Stimulated activated CD4-positive, alpha-beta T cell treated with anti-CD3 and anti-CD28 coated beads, Interleukin-15, amount 100 ng/mL, for 24 hours (primary cell): ENCODE data around the gene COG5.

ENCODE experiments used
- DNase-seq: peaks from one replicate; pipeline ENCODE4 v3.0.0-alpha.2; 2020

Gene COG5

DNA sequence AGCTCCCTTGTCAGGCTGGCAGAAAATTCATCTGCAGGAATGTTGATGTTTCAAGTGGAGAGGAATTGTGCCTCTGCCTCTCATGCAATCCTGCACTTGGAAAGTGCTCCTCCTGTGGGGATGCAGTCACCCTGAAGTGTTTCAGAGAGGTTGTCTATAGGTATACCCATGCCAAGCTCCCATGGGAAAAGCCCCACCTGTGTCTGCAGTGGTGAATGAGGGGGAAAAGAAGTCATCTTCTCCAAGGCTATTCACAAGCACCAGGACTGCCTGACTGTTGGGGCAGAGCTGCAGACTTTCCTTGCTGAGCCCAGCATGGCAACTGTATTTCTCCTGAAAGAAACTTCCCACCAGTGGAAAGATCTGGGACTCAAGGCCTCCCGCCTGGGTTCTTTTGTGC is 58.4 kb downstream of the COG5 start:
- no peak for DNase-seq

DNA sequence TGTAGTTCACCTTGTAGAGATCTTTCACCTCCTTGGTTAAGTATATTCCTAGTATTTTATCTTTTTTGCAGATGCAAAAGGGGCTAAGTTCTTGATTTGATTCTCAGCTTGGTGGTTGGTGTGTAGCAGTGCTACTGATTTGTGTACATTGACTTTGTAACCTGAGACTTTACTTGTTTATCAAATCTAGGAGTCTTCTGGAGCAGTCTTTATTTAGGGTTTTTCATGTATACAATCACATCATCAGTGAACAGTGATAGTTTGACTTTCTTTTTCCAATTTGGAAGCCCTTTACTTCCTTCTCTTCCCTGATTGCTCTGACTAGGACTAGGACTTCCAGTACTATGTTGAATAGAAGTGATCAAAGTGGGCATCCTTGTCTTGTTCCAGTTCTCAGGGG is 60.0 kb downstream of the COG5 start:
- DNase-seq = no peak

DNA sequence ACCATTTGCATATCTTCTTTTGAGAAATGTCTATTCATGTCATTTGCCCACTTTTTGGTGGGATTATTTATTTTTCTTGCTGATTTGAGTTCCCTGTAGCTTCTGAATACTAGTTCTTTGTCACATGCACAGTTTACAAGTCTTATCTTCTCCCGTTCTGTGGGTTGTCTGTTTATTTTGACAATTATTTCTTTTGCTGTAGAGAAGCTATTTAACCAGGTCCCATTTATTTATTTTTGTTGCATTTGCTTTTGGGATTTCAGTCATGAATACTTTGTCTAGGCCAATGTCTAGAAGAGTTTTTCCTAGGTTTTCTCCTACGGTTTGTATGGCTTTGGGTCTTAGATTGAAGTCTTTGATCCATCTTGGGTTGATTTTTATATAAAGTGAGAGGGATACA is 60.9 kb downstream of the COG5 start:
- DNase-seq = no peak

DNA sequence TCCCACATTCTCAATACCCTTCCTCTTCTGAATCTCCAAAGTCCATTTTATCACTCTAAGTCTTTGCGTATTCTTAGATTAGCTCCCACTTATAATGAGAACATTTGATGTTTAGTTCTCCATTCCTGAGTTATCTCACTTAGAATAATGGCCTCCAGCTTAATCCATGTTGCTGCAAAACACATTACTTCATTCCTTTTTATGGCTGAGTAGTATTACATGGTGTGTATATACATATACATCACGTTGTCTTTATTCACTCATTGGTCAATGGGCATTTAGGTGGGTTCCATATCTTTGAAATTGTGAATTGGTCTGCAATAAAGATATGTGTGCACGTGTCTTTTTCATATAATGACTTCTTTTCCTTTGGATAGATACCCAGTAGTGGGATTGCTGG is 61.6 kb downstream of the COG5 start:
- DNase-seq = no peak

DNA sequence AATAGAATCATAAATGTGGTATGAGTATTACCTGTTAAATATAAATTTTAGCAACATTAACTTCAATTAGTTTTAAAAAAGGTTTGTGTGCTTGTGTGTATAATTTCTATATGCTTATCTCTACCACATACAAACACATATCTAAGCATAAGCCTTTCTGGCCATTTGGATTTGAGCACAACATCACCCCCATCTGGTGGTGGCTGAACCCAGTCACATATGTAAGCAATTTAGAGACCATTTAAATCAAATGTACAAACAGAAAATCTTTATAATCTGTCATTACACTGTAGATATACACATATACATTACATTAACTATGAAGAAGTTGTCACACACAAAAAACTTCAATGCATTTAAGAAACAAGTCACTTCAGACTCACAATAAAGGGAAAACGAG is 62.1 kb downstream of the COG5 start:
- DNase-seq = peak; percentile 27

DNA sequence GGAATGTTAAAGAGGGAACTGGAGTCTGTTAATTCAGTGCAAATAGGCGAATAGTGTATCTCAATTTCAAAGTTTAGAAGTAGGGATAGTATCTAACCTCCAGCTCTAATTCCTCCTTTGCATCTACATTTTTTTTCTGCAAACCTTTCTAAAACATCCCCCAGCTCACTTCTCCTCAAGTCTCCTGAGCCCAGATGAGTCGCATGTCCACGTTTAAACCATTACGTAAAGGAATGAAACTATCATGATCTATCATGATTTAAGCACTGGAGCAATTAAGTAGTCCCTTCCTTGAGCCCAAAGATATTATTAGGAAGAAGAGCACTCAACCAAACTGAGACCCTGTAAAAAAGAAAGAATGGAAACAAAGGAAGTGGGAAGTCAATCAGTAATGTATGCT is 64.0 kb downstream of the COG5 start:
- no peak for DNase-seq

DNA sequence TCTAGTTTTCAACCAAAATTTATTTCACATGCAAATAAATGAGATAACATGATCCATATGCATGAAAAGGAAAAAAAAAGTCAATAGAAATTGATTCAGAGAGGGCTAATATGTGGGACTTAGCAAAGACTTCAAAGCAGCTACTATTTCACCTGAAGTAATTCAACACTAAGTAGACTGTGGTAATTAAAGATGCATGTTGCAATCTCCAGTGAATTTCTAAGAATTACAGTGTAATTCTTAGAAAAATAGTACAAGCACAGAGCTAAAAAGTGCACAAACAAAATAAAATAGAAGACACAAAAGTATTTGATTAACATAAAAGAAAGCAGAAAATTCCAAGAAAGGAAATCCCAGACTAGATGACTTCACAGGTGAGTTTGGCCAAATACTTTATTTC is 68.2 kb downstream of the COG5 start:
- no peak for DNase-seq

DNA sequence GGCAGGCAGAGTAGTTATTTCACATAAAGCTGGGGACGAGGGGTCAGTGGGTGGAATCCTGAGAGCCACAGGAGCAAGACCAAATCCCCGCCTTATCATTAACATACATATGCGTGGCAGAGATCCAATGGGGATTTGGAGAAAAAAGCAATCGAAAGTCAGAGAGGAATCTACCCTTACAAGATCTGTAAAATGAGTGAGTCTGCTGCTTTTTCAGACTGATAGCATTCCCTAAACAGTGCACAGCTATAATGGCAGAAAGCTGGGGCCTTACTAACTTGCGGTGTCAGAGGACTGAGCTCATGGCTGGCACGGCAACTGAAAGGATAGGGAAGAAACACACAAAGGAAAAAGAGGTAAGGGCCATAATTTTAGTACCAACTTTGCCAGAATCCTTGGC is 68.8 kb downstream of the COG5 start:
- no peak for DNase-seq

DNA sequence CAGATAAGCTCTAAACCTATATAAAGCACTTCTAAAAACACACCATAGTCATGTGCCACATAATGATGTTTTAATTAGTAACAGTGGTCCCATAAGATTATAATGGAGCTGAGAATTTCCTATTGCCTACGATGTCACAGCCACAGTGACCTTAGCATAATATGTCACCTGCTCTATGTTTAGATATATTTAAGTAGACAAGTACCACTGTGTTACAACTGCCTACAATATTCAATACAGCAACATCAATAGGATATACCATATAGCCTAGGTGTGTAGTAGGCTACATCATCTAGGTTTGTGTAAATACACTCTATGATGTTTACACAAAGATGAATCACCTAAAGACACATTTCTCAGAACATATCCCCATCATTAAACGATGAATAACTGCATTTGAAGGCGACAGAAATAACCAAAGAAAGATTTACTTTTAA is 69.4 kb downstream of the COG5 start:
- no peak for DNase-seq

DNA sequence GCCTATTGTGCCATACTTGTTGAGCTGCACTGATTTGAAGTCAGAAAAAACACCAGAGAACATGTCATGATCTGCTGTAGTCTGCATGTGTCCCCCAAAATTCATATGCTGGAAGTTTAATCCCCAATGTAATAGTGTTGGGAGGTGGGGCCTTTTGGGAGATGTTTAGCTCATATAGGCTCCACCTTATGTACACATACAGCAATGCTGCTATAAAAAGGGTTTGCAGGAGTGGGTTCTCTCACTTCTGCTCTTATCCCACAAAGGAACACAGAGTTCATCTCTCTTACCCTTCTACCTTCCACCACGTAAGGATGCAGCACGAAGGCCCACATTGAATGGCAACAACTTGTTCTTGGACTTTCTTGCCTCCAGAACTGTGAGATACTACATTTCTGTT is 70.8 kb downstream of the COG5 start:
- DNase-seq = no peak

DNA sequence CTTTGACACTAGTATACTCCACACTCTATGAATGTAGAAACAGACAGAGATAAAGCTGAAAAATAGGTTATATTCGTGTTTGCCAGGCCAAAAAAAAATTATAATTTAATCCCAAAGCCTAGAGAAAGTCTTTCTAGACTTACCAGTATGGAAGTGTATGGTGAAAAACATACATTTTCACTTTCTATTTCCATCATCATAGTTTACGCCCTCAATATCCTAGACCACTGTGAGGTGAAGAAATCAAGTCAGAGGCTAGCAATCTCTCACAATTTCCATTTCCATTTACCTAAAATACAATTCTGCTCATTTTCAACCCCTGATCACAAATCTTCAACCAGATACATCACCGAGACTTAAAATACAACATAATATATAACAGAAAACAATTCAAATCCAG is 77.7 kb downstream of the COG5 start:
- DNase-seq = no peak

DNA sequence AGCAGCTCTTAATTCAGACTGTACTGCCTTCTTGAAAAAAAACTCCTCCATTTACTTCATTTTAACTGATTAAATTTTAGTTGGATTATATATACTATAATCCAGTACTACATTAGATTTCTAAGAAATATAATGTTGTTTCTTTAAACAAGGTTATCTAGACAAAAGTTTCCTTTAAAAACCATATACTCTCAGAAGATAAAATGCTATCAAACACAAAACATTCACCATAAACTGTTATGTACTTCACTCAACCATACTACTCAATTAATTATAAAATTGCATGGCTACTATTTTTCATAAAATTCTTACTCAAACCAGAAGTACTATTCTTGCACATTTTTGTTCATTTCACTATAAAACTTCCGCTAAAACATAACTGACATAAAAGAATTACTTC is 81.1 kb downstream of the COG5 start:
- DNase-seq = no peak

DNA sequence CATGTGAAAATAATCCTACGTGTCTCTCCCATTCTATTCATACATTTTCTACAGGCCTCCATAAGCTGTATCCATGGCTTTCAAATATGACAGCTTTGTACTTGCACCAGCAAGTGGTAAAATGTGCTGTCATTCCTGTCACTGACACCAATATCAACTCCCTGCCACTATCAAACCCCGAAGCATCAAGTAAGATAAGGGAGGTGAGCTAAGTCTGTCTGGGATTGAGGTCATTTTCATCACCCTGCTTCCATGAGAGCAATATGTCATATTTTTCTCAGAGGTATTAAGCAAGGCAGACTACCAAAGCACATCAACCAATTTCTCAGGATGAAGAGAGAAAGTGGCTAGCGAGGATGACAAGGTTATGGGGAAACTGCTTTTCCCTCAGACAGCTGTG is 82.8 kb downstream of the COG5 start:
- DNase-seq = no peak

DNA sequence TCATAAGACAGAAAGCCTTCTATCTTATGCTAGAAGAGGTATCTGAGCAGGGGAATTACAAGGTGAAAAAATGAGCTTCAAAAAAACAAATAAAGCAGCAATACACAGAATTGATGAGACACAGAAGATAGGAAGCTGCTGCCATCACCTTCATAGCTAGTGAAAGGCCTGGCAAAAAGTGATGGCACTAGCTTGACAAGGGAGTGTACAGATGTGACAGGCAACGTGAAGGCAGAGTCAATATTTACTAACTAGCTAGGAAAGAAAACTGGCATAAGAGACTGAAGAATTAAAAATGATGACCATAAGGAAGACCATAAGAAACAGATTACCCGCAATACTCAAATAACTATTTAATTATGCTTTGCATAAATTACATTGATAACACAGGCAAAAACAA is 84.4 kb downstream of the COG5 start:
- DNase-seq = no peak

DNA sequence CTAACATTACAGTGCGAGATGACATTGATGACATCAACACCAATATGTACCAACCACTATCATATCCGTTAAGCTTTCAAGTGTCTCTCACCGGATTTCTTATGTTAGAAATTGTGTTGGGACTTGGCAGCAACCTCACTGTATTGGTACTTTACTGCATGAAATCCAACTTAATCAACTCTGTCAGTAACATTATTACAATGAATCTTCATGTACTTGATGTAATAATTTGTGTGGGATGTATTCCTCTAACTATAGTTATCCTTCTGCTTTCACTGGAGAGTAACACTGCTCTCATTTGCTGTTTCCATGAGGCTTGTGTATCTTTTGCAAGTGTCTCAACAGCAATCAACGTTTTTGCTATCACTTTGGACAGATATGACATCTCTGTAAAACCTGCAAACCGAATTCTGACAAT is 89.6 kb downstream of the COG5 start:
- no peak for DNase-seq

DNA sequence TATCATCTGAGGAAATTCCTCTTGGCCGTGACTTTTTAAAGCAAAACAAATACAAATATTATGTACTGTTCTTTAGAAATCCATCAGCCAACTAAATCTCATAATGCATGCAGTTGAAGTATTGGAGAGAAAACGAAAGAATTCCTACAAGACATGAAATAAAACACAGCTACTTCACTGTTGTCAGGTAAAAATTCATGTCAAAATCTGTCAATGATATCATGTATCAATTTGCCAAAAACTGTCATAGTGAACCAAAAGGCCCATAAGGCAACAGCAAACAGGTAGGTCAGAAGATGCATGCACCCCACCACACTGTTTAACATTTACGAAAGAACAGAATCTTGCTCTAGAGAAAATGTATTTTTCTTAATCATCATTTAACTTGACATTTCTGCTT is 91.6 kb downstream of the COG5 start:
- DNase-seq = no peak

DNA sequence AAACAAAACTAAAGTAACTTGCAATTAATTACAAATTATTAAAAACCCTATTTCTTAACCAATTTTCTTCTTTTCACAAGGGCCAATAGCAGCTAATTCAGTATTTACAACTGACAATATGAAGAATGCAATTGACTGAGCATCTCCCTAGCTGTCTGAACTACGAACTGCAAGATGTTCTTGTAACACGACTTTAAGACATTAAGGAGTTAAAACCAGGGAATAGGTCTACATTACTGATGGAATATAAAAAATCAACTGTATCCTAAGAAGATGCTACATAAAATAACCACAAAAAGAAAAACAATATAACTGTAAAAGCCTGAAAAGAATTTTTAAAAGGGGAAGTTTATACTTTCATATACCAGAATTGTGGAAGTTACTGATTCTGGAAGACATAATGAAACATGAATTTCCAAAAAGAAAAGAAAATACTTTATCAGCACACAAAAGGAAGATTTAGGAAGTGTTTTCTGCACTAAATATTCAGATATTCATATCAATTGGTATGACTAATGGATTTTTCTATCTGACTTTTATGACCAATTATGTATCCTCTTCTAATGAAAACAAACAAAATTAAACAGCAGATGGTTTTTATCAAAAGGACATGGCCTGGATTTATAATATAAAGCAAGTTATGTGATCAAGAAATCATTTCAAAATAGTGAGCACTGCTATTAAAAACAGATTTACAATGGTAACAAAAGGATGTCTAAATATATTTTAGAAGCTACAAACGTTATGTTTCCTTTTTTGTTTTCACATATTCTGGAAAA is 92.2 kb downstream of the COG5 start:
- DNase-seq = no peak

DNA sequence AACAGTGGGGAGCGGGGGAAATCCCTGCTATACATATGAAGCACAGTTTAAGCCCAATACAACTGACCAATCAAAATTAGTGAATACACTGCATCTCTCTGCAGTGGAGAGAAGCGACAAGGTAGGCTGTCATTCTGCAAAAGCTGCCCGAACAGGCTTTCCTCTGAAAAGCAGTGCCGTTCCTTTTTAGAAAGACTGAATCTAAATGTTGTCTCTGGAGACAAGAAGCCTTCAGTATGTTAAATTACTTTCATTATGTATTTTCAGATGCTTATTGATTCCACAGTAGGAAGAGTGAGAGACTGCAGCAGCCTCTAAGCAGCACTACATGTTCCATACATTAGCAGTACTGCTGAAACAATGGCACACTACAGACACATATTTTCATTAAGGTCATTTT is 93.8 kb downstream of the COG5 start, which contains the start of gene GPR22:
TSS of gene GPR22 (plus strand) at position 129 of the 400 bp plus-strand sequence. CDS start 4,004 bp downstream, outside the sequence.
- DNase-seq = no peak

DNA sequence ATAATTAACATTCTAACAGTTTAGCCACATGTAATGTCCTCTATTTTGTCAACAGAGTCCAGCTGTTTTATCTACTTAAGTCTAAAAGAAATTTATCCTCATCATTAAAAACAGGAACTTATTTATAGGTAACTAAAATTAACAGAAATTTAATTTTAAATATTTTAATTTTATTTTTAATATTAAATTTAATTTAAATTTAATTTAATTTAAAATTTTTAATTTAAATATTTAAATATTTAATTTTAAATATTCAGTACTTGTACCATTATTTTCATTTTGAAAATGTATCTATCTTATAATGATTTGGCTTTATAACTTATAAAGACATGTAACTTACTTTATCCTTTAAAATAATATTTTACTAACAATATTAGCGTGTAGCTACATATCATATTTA is 94.9 kb downstream of the COG5 start:
- DNase-seq = no peak

DNA sequence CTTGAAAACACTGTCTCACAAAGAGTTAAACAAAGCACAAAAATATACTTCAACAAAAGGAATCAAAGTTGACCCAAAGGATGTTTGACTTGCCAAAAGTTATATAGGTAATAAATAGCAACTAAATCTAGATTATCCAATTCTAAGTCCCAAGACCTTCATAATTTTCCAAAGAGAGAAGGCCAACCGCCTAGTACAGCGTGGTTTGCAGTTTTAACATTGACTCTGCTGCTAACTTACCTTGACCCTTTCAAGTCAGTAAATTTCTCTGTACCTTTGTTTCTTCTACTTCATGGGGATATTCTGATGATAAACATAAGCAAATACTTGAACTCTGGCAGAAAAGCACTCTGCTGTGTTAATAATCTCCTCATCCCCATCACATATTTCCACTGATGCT is 95.7 kb downstream of the COG5 start:
- DNase-seq = no peak

DNA sequence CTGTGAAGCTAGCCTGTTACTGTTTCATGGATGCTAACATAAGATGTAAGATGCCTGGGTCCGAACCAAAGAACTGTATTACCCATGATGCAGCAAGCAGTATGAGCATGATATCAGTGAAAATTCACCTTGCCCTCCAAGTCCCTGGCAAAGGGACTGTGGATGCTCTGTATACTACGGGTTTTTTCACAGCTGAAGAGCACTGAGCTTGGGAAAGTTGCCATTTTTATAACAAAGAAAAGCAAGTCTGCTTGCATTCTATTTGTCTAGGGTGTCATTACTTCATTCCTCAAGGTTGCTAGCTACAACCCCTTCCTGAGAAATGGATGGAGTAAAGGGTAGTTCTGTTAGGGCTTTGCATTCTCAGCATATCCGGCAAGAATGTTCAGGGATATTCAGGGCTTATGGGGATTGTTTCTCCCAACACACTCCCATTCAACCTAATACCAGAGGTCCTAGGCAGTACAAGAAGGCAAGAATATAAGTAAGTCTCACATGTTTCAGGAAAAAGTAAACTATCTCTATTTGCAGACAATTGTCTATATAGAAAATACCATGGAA is 99.0 kb downstream of the COG5 start:
- DNase-seq = no peak

DNA sequence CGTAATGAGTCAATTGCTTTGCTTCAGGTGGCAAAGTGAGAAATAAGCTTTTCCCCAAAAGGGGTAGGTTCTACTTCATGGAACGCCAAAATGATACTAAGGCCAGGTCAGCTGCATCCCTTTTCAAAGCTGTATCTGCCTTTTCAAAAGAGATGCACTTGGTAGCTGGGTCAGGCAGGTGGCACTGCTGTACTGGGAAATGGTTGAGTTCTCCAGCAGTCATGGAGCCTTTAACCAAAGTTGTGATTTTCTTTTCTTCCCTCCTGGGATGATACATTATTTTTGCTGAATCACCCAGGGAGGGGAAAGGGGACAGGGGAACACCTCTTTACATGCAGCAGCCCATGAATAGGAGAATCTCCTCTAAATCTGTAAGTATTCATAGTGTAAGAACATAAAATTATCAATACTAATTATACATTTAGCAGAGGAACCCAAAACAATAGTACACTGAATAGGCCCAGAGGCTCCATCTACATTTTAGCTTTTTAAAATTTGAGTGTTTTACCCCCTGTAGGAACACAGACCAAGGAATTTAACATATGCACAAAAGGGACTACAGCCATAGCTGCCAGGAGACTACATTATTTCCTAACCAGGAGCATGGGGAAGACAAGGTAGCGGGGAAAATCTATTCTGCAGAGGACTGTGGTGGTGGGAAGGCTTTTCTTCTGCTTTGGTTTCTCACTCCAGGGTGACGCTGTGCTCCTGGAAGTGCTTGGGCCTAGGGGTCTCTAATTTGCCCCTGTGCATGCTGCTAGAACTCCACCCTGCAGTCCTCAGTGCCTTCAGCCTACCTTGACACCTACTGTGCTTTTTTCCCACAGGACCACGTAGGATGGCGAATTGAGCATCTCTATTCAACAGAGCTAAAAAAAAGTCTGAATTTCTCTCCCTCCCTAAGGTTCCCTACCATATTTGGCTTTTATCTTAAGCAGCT is 100.3 kb downstream of the COG5 start:
- peak; percentile 35 for DNase-seq

DNA sequence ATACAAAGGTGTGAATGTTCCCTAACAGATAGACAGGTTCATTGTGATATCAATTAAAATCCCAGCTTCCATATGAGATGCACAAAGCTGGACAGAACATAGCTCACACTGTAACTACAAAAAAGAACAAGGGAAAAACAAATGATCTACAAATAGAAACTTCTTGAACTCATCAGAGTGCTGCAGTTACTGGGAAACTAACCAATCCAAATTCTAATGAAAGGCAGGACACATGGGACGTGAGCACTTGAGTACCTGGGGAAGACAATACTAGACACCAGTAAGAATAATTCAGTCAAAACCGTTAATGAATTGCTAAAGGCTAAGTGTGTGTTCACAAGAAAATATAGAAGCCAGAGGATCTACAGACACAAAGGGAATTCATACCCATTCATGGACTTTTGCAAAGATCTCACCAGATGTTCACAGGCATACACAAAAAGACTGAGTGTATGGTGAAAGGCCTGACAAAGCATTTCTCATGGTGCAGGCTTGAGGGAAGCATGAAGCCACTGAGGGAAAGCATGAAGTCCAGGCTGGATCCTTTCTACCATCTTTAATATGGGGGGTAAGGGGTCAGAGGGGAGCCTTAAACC is 101.7 kb downstream of the COG5 start:
- no peak for DNase-seq
